OCI-LY3 (cell line): Measurements from ENCODE around the gene TNPO1.
A peak's percentile ranks its signal among the peaks of the same experiment; 100 is the strongest.

ENCODE experiments used
- H2AFZ ChIP-seq: fragments of 200-600, 300-600 bp; shearing (Covaris generic); 2 replicates; pipeline ENCODE4 v1.6.0; 2014; ENCODE audit warnings: antibody characterized with exemption, low read depth, low read length
- H3K27ac ChIP-seq: fragments of 200-600, 300-600 bp; sonication (generic); 2 replicates; pipeline ENCODE4 v1.5.1; 2014; ENCODE audit warnings: mild to moderate bottlenecking, low read length, moderate library complexity, mixed read lengths
- H3K27me3 ChIP-seq: fragments of 200-600, 300-600 bp; sonication (generic); 2 replicates; pipeline ENCODE4 v1.6.1; 2014; ENCODE audit warnings: low read depth, low read length, mixed read lengths
- H3K36me3 ChIP-seq: fragments of 200-600, 300-600 bp; sonication (generic); replicated peaks from 2 replicates; pipeline ENCODE3; 2014; ENCODE audit warnings: low read depth, low read length, mixed read lengths
- H3K4me1 ChIP-seq: fragments of 300-600, 200-600 bp; sonication (generic); 2 replicates; pipeline ENCODE4 v1.6.1; 2014; ENCODE audit warnings: low read length, mixed read lengths
- H3K4me2 ChIP-seq: fragments of 200-600, 300-600 bp; sonication (generic); 2 replicates; pipeline ENCODE4 v1.6.1; 2014; ENCODE audit warnings: low read length, mixed read lengths
- H3K4me3 ChIP-seq: fragments of 300-600, 200-600 bp; sonication (generic); 2 replicates; pipeline ENCODE4 v1.5.1; 2014; ENCODE audit warnings: antibody characterized with exemption, mild to moderate bottlenecking, low read length, moderate library complexity
- H3K79me2 ChIP-seq: fragments of 300-600, 200-600 bp; shearing (Covaris generic); 2 replicates; pipeline ENCODE4 v1.6.1; 2014; ENCODE audit warnings: mild to moderate bottlenecking, low read length, mixed read lengths
- H3K9ac ChIP-seq: fragments of 300-600, 200-600 bp; shearing (Covaris generic); 2 replicates; pipeline ENCODE4 v1.6.0; 2014; ENCODE audit warnings: mild to moderate bottlenecking, low read length, moderate library complexity
- H3K9me3 ChIP-seq: fragments of 200-600, 300-600 bp; shearing (Covaris generic); 2 replicates; pipeline ENCODE4 v1.6.1; 2014; ENCODE audit warnings: low read length, mixed read lengths; ENCODE audit not compliant: insufficient read depth
- H4K20me1 ChIP-seq: fragments of 200-600, 300-600 bp; sonication (generic); 2 replicates; pipeline ENCODE4 v1.6.1; 2016; ENCODE audit warnings: low read length, mixed read lengths; ENCODE audit not compliant: insufficient read depth
- CTCF ChIP-seq: fragments of 200-600, 300-600 bp; sonication (generic); IDR thresholded peaks from 2 replicates; pipeline ENCODE4 v1.5.1; 2014; ENCODE audit warnings: antibody characterized with exemption, low read length, low read depth
- EZH2phosphoT487 ChIP-seq: fragments of 200-600 bp; shearing (Covaris generic); IDR thresholded peaks from 2 replicates; pipeline ENCODE4 v1.6.1; 2018; ENCODE audit warnings: antibody characterized with exemption, mixed run types, low read depth

TNPO1 gene

GRCh38 chr5:72908664-72909063 is 92.2 kb downstream of the TNPO1 start:
- Histone ChIP-seq H3K79me2 (no peaks in the 10 kb centered on the region), H4K20me1 (no peaks in the 10 kb centered on the region), H3K9me3 (no peaks in the 10 kb centered on the region), H3K27ac (no peak overlapping the region), H3K27me3 (no peaks in the 10 kb centered on the region), H3K4me2 (no peak overlapping the region), H3K9ac (no peak overlapping the region), H2AFZ (no peak overlapping the region), H3K36me3 (peaks cover 23% of the 10 kb centered on the region), H3K4me3 (no peak overlapping the region), H3K4me1 (no peaks in the 10 kb centered on the region)
- TF ChIP-seq EZH2phosphoT487 (no peak), CTCF (no peak)

- no peaks in the 10 kb centered on the region for H3K4me1 ChIP-seq
- H3K4me2 ChIP-seq = no peak overlapping the region
- H3K36me3 ChIP-seq = no peaks in the 10 kb centered on the region
- no peak for TF ChIP-seq EZH2phosphoT487
- TF ChIP-seq CTCF = no peak
- H3K27me3 ChIP-seq = no peaks in the 10 kb centered on the region
- H3K4me3 ChIP-seq = no peak overlapping the region
- no peaks in the 10 kb centered on the region for H3K79me2 ChIP-seq
- no peaks in the 10 kb centered on the region for H3K9me3 ChIP-seq
- H3K27ac ChIP-seq = no peak overlapping the region
- H3K9ac ChIP-seq = no peak overlapping the region
- no peaks in the 10 kb centered on the region for H4K20me1 ChIP-seq
- H2AFZ ChIP-seq = no peak overlapping the region
Observed at GRCh38 chr5:72917371-72917776, 100.9 kb downstream of the TNPO1 start.

- H3K4me2 ChIP-seq = no peak overlapping the region
- H4K20me1 ChIP-seq = no peaks in the 10 kb centered on the region
- H3K79me2 ChIP-seq = no peaks in the 10 kb centered on the region
- TF ChIP-seq EZH2phosphoT487 = no peak
- TF ChIP-seq CTCF = peak; percentile 41
- H2AFZ ChIP-seq = no peak overlapping the region
- H3K9ac ChIP-seq = no peak overlapping the region
- H3K36me3 ChIP-seq = no peaks in the 10 kb centered on the region
- no peak overlapping the region for H3K27ac ChIP-seq
- no peak overlapping the region for H3K4me3 ChIP-seq
- no peaks in the 10 kb centered on the region for H3K4me1 ChIP-seq
- H3K27me3 ChIP-seq = no peaks in the 10 kb centered on the region
- no peaks in the 10 kb centered on the region for H3K9me3 ChIP-seq
Observed at GRCh38 chr5:72920690-72921502, 104.4 kb downstream of the TNPO1 start.

- Histone ChIP-seq H3K4me1 (no peaks in the 10 kb centered on the region), H3K27ac (no peak overlapping the region), H3K4me2 (no peak overlapping the region), H3K9ac (no peak overlapping the region), H2AFZ (no peak overlapping the region), H3K27me3 (no peaks in the 10 kb centered on the region), H4K20me1 (no peaks in the 10 kb centered on the region), H3K9me3 (no peaks in the 10 kb centered on the region), H3K79me2 (no peaks in the 10 kb centered on the region), H3K4me3 (no peak overlapping the region), H3K36me3 (no peaks in the 10 kb centered on the region)
- TF ChIP-seq EZH2phosphoT487 (no peak), CTCF (no peak)
Observed at GRCh38 chr5:72921886-72922285, 105.4 kb downstream of the TNPO1 start.
